Measurements from ENCODE around the gene ASCL3.

The ASCL3 gene

GRCh38 chr11:8959546-8960166 is 16.8 kb upstream of the ASCL3 start:
- no peak overlapping the region for H3K4me2 ChIP-seq (ENCODE audit: low read depth, low read length, poor library complexity, severe bottlenecking)

GRCh38 chr11:8956860-8957259 is 14.0 kb upstream of the ASCL3 start:
- peaks cover 15% of the 10 kb centered on the region for H3K36me3 ChIP-seq (ENCODE audit: low read length)

More at GRCh38 chr11:8959546-8960166, 16.8 kb upstream of the ASCL3 start:
- H3K9me2 ChIP-seq (replicated peaks; ENCODE audit: insufficient read depth, low read length) = no peaks in the 10 kb centered on the region
- H3K27ac ChIP-seq (ENCODE audit: low read depth, low read length) = no peak overlapping the region
- TF ChIP-seq EZH2phosphoT487 (conservative IDR thresholded peaks at IDR 0.05; ENCODE audit: low read length) (no peak), CTCF (IDR thresholded peaks at IDR 0.05; ENCODE audit: insufficient read depth, low read length, poor library complexity, severe bottlenecking) (peak; percentile 63)
- peaks cover 4% of the 10 kb centered on the region; the same call in 1 of the 2 replicates for H3K36me3 ChIP-seq (ENCODE audit: low read length)
- H3K4me3 ChIP-seq (ENCODE audit: insufficient read depth, low read length, poor library complexity, severe bottlenecking) = no peak overlapping the region
- no peak overlapping the region for H2AFZ ChIP-seq (ENCODE audit: low read depth, low read length, severe bottlenecking)
- no peaks in the 10 kb centered on the region for H3K9me3 ChIP-seq (ENCODE audit: insufficient read depth, low read length)
- no peaks in the 10 kb centered on the region; the same call in 1 of the 2 replicates for H4K20me1 ChIP-seq (ENCODE audit: low read depth, low read length)
- H3F3A ChIP-seq (ENCODE audit: insufficient read depth) = peaks cover 3% of the 10 kb centered on the region; the same call in 1 of the 2 replicates
- peaks cover 75% of the 10 kb centered on the region for H3K79me2 ChIP-seq (ENCODE audit: insufficient read depth, low read length)
- H3K9ac ChIP-seq (ENCODE audit: low read length) = no peak overlapping the region
- no peaks in the 10 kb centered on the region for H3K27me3 ChIP-seq (ENCODE audit: low read length)

GRCh38 chr11:8948886-8949285 is 6.1 kb upstream of the ASCL3 start:
- Histone ChIP-seq H3K9me3 (ENCODE audit: insufficient read depth, low read length) (no peaks in the 10 kb centered on the region), H3K79me2 (ENCODE audit: insufficient read depth, low read length) (no peaks in the 10 kb centered on the region), H3K27ac (ENCODE audit: low read depth, low read length) (no peak overlapping the region), H3K9ac (ENCODE audit: low read length) (no peak overlapping the region), H3K4me2 (ENCODE audit: low read depth, low read length, poor library complexity, severe bottlenecking) (no peak overlapping the region), H3K4me3 (ENCODE audit: insufficient read depth, low read length, poor library complexity, severe bottlenecking) (no peak overlapping the region), H3F3A (ENCODE audit: insufficient read depth) (no peaks in the 10 kb centered on the region; the same call in 1 of the 2 replicates), H4K20me1 (ENCODE audit: low read depth, low read length) (peaks cover 7% of the 10 kb centered on the region; the same call in 1 of the 2 replicates), H3K36me3 (ENCODE audit: low read length) (peaks cover 42% of the 10 kb centered on the region), H2AFZ (ENCODE audit: low read depth, low read length, severe bottlenecking) (no peak overlapping the region), H3K27me3 (ENCODE audit: low read length) (no peaks in the 10 kb centered on the region), H3K9me2 (replicated peaks; ENCODE audit: insufficient read depth, low read length) (no peaks in the 10 kb centered on the region)
- TF ChIP-seq EZH2phosphoT487 (conservative IDR thresholded peaks at IDR 0.05; ENCODE audit: low read length) (no peak), CTCF (IDR thresholded peaks at IDR 0.05; ENCODE audit: insufficient read depth, low read length, poor library complexity, severe bottlenecking) (no peak)

More at GRCh38 chr11:8956860-8957259, 14.0 kb upstream of the ASCL3 start:
- no peak overlapping the region for H2AFZ ChIP-seq (ENCODE audit: low read depth, low read length, severe bottlenecking)
- H3K9me3 ChIP-seq (ENCODE audit: insufficient read depth, low read length) = no peaks in the 10 kb centered on the region
- TF ChIP-seq CTCF (IDR thresholded peaks at IDR 0.05; ENCODE audit: insufficient read depth, low read length, poor library complexity, severe bottlenecking) = no peak
- no peaks in the 10 kb centered on the region for H3K27me3 ChIP-seq (ENCODE audit: low read length)
- no peak overlapping the region for H3K4me3 ChIP-seq (ENCODE audit: insufficient read depth, low read length, poor library complexity, severe bottlenecking)
- no peak overlapping the region for H3K4me2 ChIP-seq (ENCODE audit: low read depth, low read length, poor library complexity, severe bottlenecking)
- H3K79me2 ChIP-seq (ENCODE audit: insufficient read depth, low read length) = peaks cover 52% of the 10 kb centered on the region
- H3K9ac ChIP-seq (ENCODE audit: low read length) = no peak overlapping the region
- no peak overlapping the region for H3K27ac ChIP-seq (ENCODE audit: low read depth, low read length)
- no peaks in the 10 kb centered on the region for H3K9me2 ChIP-seq (replicated peaks; ENCODE audit: insufficient read depth, low read length)
- peaks cover 3% of the 10 kb centered on the region; the same call in 1 of the 2 replicates for H3F3A ChIP-seq (ENCODE audit: insufficient read depth)
- no peaks in the 10 kb centered on the region; the same call in 1 of the 2 replicates for H4K20me1 ChIP-seq (ENCODE audit: low read depth, low read length)
